ENCODE data around the gene UBE2QL1. TPM values are rescaled to one million over a fixed set of nuclear protein-coding genes. Genes with fewer than 3 reads are reported as not detected.

The UBE2QL1 gene
- total RNA-seq, 1 experiment from 2014 or later, result not detected

- POLR2A ChIA-PET, result no interaction called here
- DNase-seq (ENCODE audit: low read depth, low spot score) (no peak), ATAC-seq (no peak)
- BruUV-seq (replicated peaks), result no TSS peak
- TF ChIP-seq RAD21 (IDR thresholded peaks at IDR 0.05; ENCODE audit: low read depth), result no peak
- TF ChIP-seq EGR1 (IDR thresholded peaks at IDR 0.05; ENCODE audit: low read depth), result no peak
- H3K27me3 ChIP-seq (ENCODE audit: insufficient read depth, low read length), result peaks cover 17% of the 10 kb centered on the region
- RAD21 ChIA-PET (ENCODE audit: low non-redundant PET in 1 of 2, low total read pairs in 2 of 2, uncharacterized antibody in 2 of 2, unreplicated experiment in 2 of 2), result no interaction called here
- no peak overlapping the region for H3K4me3 ChIP-seq (replicated peaks in 1 of 2; ENCODE audit: low read depth in 1 of 2, low read length in 2 of 2)
- no peaks in the 10 kb centered on the region for H4K20me1 ChIP-seq (ENCODE audit: insufficient read depth)
- H3K4me2 ChIP-seq (ENCODE audit: low read length), result no peak overlapping the region
- H2AFZ ChIP-seq (ENCODE audit: low read depth, low read length, poor library complexity, severe bottlenecking), result no peak overlapping the region
- H3K9me3 ChIP-seq (ENCODE audit: control insufficient read depth in 1 of 2, insufficient read depth in 1 of 2, low read depth in 1 of 2, low read length in 2 of 2), result no peaks in the 10 kb centered on the region
- no peaks in the 10 kb centered on the region for H3K4me1 ChIP-seq (ENCODE audit: control insufficient read depth in 1 of 2, insufficient read depth in 2 of 2, low read length in 2 of 2)
- no peak overlapping the region for H3K27ac ChIP-seq (ENCODE audit: low read depth, low read length)
- H3K9ac ChIP-seq (ENCODE audit: low read length), result no peak overlapping the region
- CTCF ChIA-PET, result no interaction called here
- no peaks in the 10 kb centered on the region for H3K79me2 ChIP-seq (ENCODE audit: insufficient read depth, low read length)
- H3K9me2 ChIP-seq (ENCODE audit: insufficient read depth), result no peaks in the 10 kb centered on the region
- intact Hi-C loops (cut with micrococcal nuclease), result no loop called here
- no peaks in the 10 kb centered on the region for H3K36me3 ChIP-seq (ENCODE audit: control insufficient read depth in 1 of 2, insufficient read depth in 2 of 2, low read length in 2 of 2)
Measured at GRCh38 chr5:6541256-6542013, 92.8 kb downstream of the UBE2QL1 start.

- Histone ChIP-seq H3K9ac (ENCODE audit: low read length) (no peak overlapping the region), H3K27me3 (ENCODE audit: insufficient read depth, low read length) (peaks cover 7% of the 10 kb centered on the region)
- RAD21 ChIA-PET (ENCODE audit: low non-redundant PET in 1 of 2, low total read pairs in 2 of 2, uncharacterized antibody in 2 of 2, unreplicated experiment in 2 of 2), result no interaction called here
Measured at GRCh38 chr5:6542421-6543345, 94.0 kb downstream of the UBE2QL1 start.

More at GRCh38 chr5:6542421-6543345, 94.0 kb downstream of the UBE2QL1 start:
- Histone ChIP-seq H3K9me2 (ENCODE audit: insufficient read depth) (no peaks in the 10 kb centered on the region), H3K27ac (ENCODE audit: low read depth, low read length) (no peak overlapping the region), H4K20me1 (ENCODE audit: insufficient read depth) (no peaks in the 10 kb centered on the region), H3K4me2 (ENCODE audit: low read length) (no peak overlapping the region), H3K79me2 (ENCODE audit: insufficient read depth, low read length) (no peaks in the 10 kb centered on the region), H3K9me3 (ENCODE audit: control insufficient read depth in 1 of 2, insufficient read depth in 1 of 2, low read depth in 1 of 2, low read length in 2 of 2) (no peaks in the 10 kb centered on the region), H3K4me3 (replicated peaks in 1 of 2; ENCODE audit: low read depth in 1 of 2, low read length in 2 of 2) (no peak overlapping the region), H2AFZ (ENCODE audit: low read depth, low read length, poor library complexity, severe bottlenecking) (no peak overlapping the region), H3K36me3 (ENCODE audit: control insufficient read depth in 1 of 2, insufficient read depth in 2 of 2, low read length in 2 of 2) (no peaks in the 10 kb centered on the region), H3K4me1 (ENCODE audit: control insufficient read depth in 1 of 2, insufficient read depth in 2 of 2, low read length in 2 of 2) (no peaks in the 10 kb centered on the region)
- DNase-seq (ENCODE audit: low read depth, low spot score) (no peak), ATAC-seq (no peak)
- no TSS peak for BruUV-seq (replicated peaks)
- ChIA-PET CTCF (no interaction called here), POLR2A (no interaction called here)
- intact Hi-C loops (cut with micrococcal nuclease), result no loop called here
- no peak for TF ChIP-seq CEBPB (IDR thresholded peaks at IDR 0.05; ENCODE audit: low read depth)
- no peak for TF ChIP-seq POLR2AphosphoS5 (IDR thresholded peaks at IDR 0.05; ENCODE audit: low read depth, low read length)
- no peak for TF ChIP-seq FOSL1 (IDR thresholded peaks at IDR 0.05; ENCODE audit: low read depth)

All from HCT116 (cell line).